SU-DHL-6 (cell line): ENCODE measurements around the gene KIAA1210.

ENCODE experiments used
- H2AFZ ChIP-seq: fragments of 200-600 bp; sonication (generic); 2 replicates; pipeline ENCODE4 v1.6.1; 2014; ENCODE audit warnings: low read depth, mild to moderate bottlenecking, moderate library complexity, mixed read lengths, antibody characterized with exemption, low read length; ENCODE audit not compliant: severe bottlenecking
- H3F3A ChIP-seq: fragments of 200-600 bp; shearing (Covaris generic); 2 replicates; pipeline ENCODE4 v1.6.0; 2016; ENCODE audit warnings: antibody characterized with exemption, mild to moderate bottlenecking; ENCODE audit not compliant: insufficient read depth
- H3K27ac ChIP-seq: fragments of 200-600 bp; sonication (generic); 2 replicates; pipeline ENCODE4 v1.5.1; 2016; ENCODE audit warnings: low read depth, mild to moderate bottlenecking, low read length, moderate library complexity, mixed read lengths
- H3K27me3 ChIP-seq: fragments of 200-600 bp; sonication (generic), shearing (Covaris generic); 2 replicates; pipeline ENCODE4 v1.6.0; 2014; ENCODE audit warnings: mild to moderate bottlenecking, low read length
- H3K36me3 ChIP-seq: fragments of 200-600 bp; sonication (generic); 2 replicates; pipeline ENCODE4 v1.6.1; 2014; ENCODE audit warnings: mild to moderate bottlenecking, low read length, mixed read lengths
- H3K4me2 ChIP-seq: fragments of 300-600, 200-600 bp; shearing (Covaris generic), sonication (generic); 2 replicates; pipeline ENCODE4 v1.6.0; 2014; ENCODE audit warnings: low read length, low read depth, mild to moderate bottlenecking; ENCODE audit not compliant: poor library complexity, severe bottlenecking
- H3K4me3 ChIP-seq: fragments of 200-600 bp; sonication (generic); 2 replicates; pipeline ENCODE4 v1.5.1; 2014; ENCODE audit warnings: antibody characterized with exemption, low read length, mild to moderate bottlenecking, mixed read lengths; ENCODE audit not compliant: insufficient read depth, poor library complexity, severe bottlenecking
- H3K79me2 ChIP-seq: fragments of 200-600 bp; sonication (generic); 2 replicates; pipeline ENCODE4 v1.6.1; 2014; ENCODE audit warnings: mild to moderate bottlenecking, low read length, moderate library complexity; ENCODE audit not compliant: insufficient read depth
- H3K9ac ChIP-seq: fragments of 200-600 bp; sonication (generic); 2 replicates; pipeline ENCODE4 v1.7.0; 2014; ENCODE audit warnings: mild to moderate bottlenecking, low read length
- H3K9me2 ChIP-seq: fragments of 200-600 bp; sonication (generic); replicated peaks from 2 replicates; pipeline ENCODE4 v1.6.1; 2014; ENCODE audit warnings: low read length; ENCODE audit not compliant: insufficient read depth
- H3K9me3 ChIP-seq: fragments of 200-600 bp; sonication (generic); 2 replicates; pipeline ENCODE4 v1.6.1; 2014; ENCODE audit warnings: low read length, mixed read lengths; ENCODE audit not compliant: insufficient read depth
- H4K20me1 ChIP-seq: fragments of 200-600 bp; sonication (generic); 2 replicates; pipeline ENCODE4 v1.6.1; 2014; ENCODE audit warnings: low read depth, mild to moderate bottlenecking, antibody characterized with exemption, low read length, moderate library complexity, mixed read lengths
- EZH2phosphoT487 ChIP-seq: fragments of 200-600 bp; sonication (generic), shearing (Covaris generic); conservative IDR thresholded peaks from 2 replicates; pipeline ENCODE4 v1.6.1; 2018; ENCODE audit warnings: mild to moderate bottlenecking, antibody characterized with exemption, low read length, moderate library complexity, mixed read lengths
- TF ChIP-seq, protein P1 (sequence below): fragments of 200-600 bp; sonication (generic); IDR thresholded peaks from one replicate; pipeline ENCODE4 v1.5.1; 2017; ENCODE audit warnings: antibody characterized with exemption, mild to moderate bottlenecking, low read length, moderate library complexity; ENCODE audit not compliant: insufficient read depth, poor library complexity, severe bottlenecking

KIAA1210 gene

DNA sequence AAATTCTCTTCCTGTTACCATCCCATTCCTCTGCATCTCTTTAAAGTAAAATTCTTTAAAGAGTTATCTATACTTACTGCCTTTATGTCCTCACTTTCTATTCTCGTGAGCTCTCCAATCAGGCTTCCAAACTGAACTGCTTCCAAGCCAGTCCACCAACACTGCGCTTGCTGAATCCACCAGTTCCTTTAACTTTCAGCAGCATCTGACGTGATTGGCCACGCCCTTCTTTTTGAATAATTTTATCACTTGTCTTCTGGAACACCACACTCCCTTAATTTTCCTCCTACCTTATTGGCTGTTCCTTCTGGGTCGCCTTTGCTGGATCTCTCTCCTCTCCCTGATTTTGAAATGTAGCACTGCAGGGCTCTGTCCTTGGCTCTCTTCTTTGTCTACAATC, at the start of gene KIAA1210:
TSS of gene KIAA1210 (minus strand) at position 163 of the 400 bp plus-strand sequence. CDS start 4,170 bp downstream, outside the sequence.
- Histone ChIP-seq H2AFZ (no peak within 1 kb of the TSS), H3K4me2 (no peak within 1 kb of the TSS), H4K20me1 (no peaks in the 10 kb centered on the region), H3K9ac (no peak within 1 kb of the TSS), H3K4me3 (no peak within 1 kb of the TSS), H3K79me2 (no peaks in the 10 kb centered on the region), H3K9me3 (no peaks in the 10 kb centered on the region), H3K27ac (no peak within 1 kb of the TSS), H3F3A (no peaks in the 10 kb centered on the region), H3K36me3 (no peaks in the 10 kb centered on the region), H3K9me2 (no peaks in the 10 kb centered on the region), H3K27me3 (no peaks in the 10 kb centered on the region)
- no peak for TF ChIP-seq EZH2phosphoT487
- TF ChIP-seq, protein P1, sequence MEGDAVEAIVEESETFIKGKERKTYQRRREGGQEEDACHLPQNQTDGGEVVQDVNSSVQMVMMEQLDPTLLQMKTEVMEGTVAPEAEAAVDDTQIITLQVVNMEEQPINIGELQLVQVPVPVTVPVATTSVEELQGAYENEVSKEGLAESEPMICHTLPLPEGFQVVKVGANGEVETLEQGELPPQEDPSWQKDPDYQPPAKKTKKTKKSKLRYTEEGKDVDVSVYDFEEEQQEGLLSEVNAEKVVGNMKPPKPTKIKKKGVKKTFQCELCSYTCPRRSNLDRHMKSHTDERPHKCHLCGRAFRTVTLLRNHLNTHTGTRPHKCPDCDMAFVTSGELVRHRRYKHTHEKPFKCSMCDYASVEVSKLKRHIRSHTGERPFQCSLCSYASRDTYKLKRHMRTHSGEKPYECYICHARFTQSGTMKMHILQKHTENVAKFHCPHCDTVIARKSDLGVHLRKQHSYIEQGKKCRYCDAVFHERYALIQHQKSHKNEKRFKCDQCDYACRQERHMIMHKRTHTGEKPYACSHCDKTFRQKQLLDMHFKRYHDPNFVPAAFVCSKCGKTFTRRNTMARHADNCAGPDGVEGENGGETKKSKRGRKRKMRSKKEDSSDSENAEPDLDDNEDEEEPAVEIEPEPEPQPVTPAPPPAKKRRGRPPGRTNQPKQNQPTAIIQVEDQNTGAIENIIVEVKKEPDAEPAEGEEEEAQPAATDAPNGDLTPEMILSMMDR, result no peak

- TF ChIP-seq, protein P1, result no peak
- TF ChIP-seq EZH2phosphoT487, result no peak
- Histone ChIP-seq H3F3A (no peaks in the 10 kb centered on the region), H3K9me3 (no peaks in the 10 kb centered on the region), H3K79me2 (no peaks in the 10 kb centered on the region), H3K9me2 (no peaks in the 10 kb centered on the region), H3K4me3 (no peak overlapping the region), H4K20me1 (no peaks in the 10 kb centered on the region), H2AFZ (no peak overlapping the region), H3K27me3 (no peaks in the 10 kb centered on the region), H3K27ac (no peak overlapping the region), H3K4me2 (no peak overlapping the region), H3K9ac (no peak overlapping the region), H3K36me3 (no peaks in the 10 kb centered on the region)
Observed at GRCh38 chrX:119177278-119177677, 49.7 kb upstream of the KIAA1210 start.

DNA sequence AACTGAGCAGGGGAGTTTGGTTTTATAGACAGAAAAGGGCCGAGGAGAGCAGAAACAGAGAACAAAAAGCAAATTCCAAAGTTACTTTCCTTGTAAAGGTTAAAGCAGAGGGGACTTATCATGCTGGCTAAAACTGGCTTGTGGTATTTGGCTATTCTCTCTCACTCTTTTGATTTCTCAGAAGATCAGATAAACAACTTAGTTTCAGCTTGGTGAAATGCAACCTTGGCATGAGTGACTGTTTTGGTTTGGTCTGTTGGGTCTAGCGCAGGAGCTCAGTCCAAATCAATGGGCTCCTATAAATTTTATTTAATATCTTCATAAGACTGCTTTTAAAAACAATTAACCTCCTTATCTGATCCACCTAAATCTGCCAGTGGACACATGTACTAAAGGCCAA, 47.3 kb upstream of the KIAA1210 start:
- H2AFZ ChIP-seq, result no peak overlapping the region
- no peaks in the 10 kb centered on the region for H3K9me2 ChIP-seq
- no peaks in the 10 kb centered on the region for H3K27me3 ChIP-seq
- H3K79me2 ChIP-seq, result no peaks in the 10 kb centered on the region
- no peak overlapping the region for H3K27ac ChIP-seq
- TF ChIP-seq, protein P1, result no peak
- no peak for TF ChIP-seq EZH2phosphoT487
- H3K36me3 ChIP-seq, result no peaks in the 10 kb centered on the region
- H3K4me2 ChIP-seq, result no peak overlapping the region
- H3K9me3 ChIP-seq, result no peaks in the 10 kb centered on the region
- H4K20me1 ChIP-seq, result no peaks in the 10 kb centered on the region
- H3F3A ChIP-seq, result no peaks in the 10 kb centered on the region
- H3K9ac ChIP-seq, result no peak overlapping the region
- H3K4me3 ChIP-seq, result no peak overlapping the region
